HG03159 (cell line): ENCODE data around the gene PKN1.
"Not testable (repeated sequence)": the region's sequence is repeated elsewhere in the genome, so short reads cannot be mapped to it uniquely, and the experiment has no call there.

Experiments used
- ATAC-seq: cut with Tn5 transposase; IDR thresholded peaks from one replicate; pipeline ENCODE4 v1.9.1; 2021; ENCODE audit warnings: mild to moderate bottlenecking, moderate library complexity; ENCODE audit not compliant: unreplicated experiment

Gene PKN1

GRCh38 chr19:14479975-14480699 is 47.0 kb downstream of the PKN1 start:
- no peak for ATAC-seq

GRCh38 chr19:14480700-14481079 is 47.6 kb downstream of the PKN1 start:
- ATAC-seq: no peak

- ATAC-seq: no peak
Measured at GRCh38 chr19:14482172-14482941, 49.3 kb downstream of the PKN1 start.

GRCh38 chr19:14487370-14488125 is 54.4 kb downstream of the PKN1 start:
- no peak for ATAC-seq

- no peak for ATAC-seq
Measured at GRCh38 chr19:14492756-14493337, 59.7 kb downstream of the PKN1 start.

GRCh38 chr19:14494411-14494810 is 61.3 kb downstream of the PKN1 start:
- no peak for ATAC-seq

- ATAC-seq: no peak
Measured at GRCh38 chr19:14494910-14495671, 62.0 kb downstream of the PKN1 start.

GRCh38 chr19:14495672-14496028 is 62.5 kb downstream of the PKN1 start:
- peak; percentile 35 for ATAC-seq

- peak; percentile 64 for ATAC-seq
Measured at GRCh38 chr19:14496029-14496833, 63.1 kb downstream of the PKN1 start, which contains the start of gene GIPC1. Gene GIPC1 (minus strand): TSS chr19:14496127. CDS start chr19:14482976, 13,151 bp downstream.

GRCh38 chr19:14496834-14497227 is 63.7 kb downstream of the PKN1 start:
- no peak for ATAC-seq

- ATAC-seq: no peak
Measured at GRCh38 chr19:14497228-14497921, 64.3 kb downstream of the PKN1 start.

- ATAC-seq: no peak
Measured at GRCh38 chr19:14502334-14503092, 69.4 kb downstream of the PKN1 start.

- no peak for ATAC-seq
Measured at GRCh38 chr19:14503285-14503684, 70.2 kb downstream of the PKN1 start.

GRCh38 chr19:14504575-14504974 is 71.5 kb downstream of the PKN1 start:
- ATAC-seq: not testable (repeated sequence)

GRCh38 chr19:14505488-14506239 is 72.6 kb downstream of the PKN1 start:
- ATAC-seq: no peak

GRCh38 chr19:14507704-14508542 is 74.8 kb downstream of the PKN1 start:
- ATAC-seq: no peak
